K562 (cell line): ENCODE results near the gene PPP1R12C. TPM values are rescaled to one million over a fixed set of nuclear protein-coding genes. Genes with fewer than 3 reads are reported as not detected.

ENCODE experiments used
- GTF2E2 ChIP-seq: fragments of 200-800 bp; sonication (Bioruptor generic); IDR thresholded peaks from 2 replicates; pipeline ENCODE4 v1.6.1; 2016; ENCODE audit warnings: missing genetic modification characterization, missing compliant biosample characterization
- HDAC1 ChIP-seq, 2 experiments: fragments of 450-650 bp; IDR thresholded peaks; 2 replicates each; pipeline ENCODE4 v1.6.1; 2016 to 2017; ENCODE audit warnings: inconsistent platforms in 1 of 2, mild to moderate bottlenecking in 1 of 2, moderate library complexity in 1 of 2
- HDAC3 ChIP-seq: fragments of 450-650 bp; IDR thresholded peaks from 2 replicates; pipeline ENCODE4 v1.6.1; 2018; ENCODE audit warnings: borderline replicate concordance, mild to moderate bottlenecking, moderate library complexity; ENCODE audit not compliant: partially characterized antibody
- MYC ChIP-seq, 2 experiments: fragments of 250-450 bp in 1 of 2; sonication (Bioruptor Pico) in 1 of 2; IDR thresholded peaks; 2 replicates each; pipeline versions ENCODE4 v1.5.1 to v1.6.1; 2012 to 2021; ENCODE audit warnings: low read depth in 2 of 2, borderline replicate concordance in 1 of 2, improper control_type of control experiment in 1 of 2, low read length in 1 of 2, mild to moderate bottlenecking in 1 of 2, moderate library complexity in 1 of 2
- NBN ChIP-seq: fragments of 450-650 bp; IDR thresholded peaks from 2 replicates; pipeline ENCODE4 v1.6.1; 2016; ENCODE audit warnings: low read depth, mild to moderate bottlenecking
- NCOA2 ChIP-seq, 2 experiments: fragments of 450-650 bp; IDR thresholded peaks; 2 replicates each; pipeline ENCODE4 v1.6.1; 2018; ENCODE audit warnings: mild to moderate bottlenecking in 2 of 2, moderate library complexity in 1 of 2; ENCODE audit not compliant: partially characterized antibody in 2 of 2
- PHF21A ChIP-seq: fragments of 450-650 bp; IDR thresholded peaks from 2 replicates; pipeline ENCODE4 v1.6.1; 2017; ENCODE audit warnings: low read depth, borderline replicate concordance
- PML ChIP-seq: IDR thresholded peaks from 2 replicates; pipeline ENCODE4 v1.6.1; 2012; ENCODE audit warnings: low read length, inconsistent platforms
- SP1 ChIP-seq: sonication (generic); formaldehyde crosslinking; IDR thresholded peaks from 2 replicates; pipeline ENCODE4 v1.8.1; 2022; ENCODE audit warnings: mild to moderate bottlenecking, missing genetic modification reagents
- SRF ChIP-seq, 2 experiments: fragments of 250-450, 450-650 bp in 1 of 2; sonication (Bioruptor Pico) in 1 of 2; sonication (generic) in 1 of 2; formaldehyde crosslinking; IDR thresholded peaks; 2 replicates each; pipeline versions ENCODE4 v1.5.0 to v1.5.1; 2020 to 2022; ENCODE audit warnings: mild to moderate bottlenecking in 1 of 2, missing genetic modification reagents in 1 of 2
- TCF15 ChIP-seq: fragments of 250-450 bp; sonication (Bioruptor Pico); IDR thresholded peaks from 2 replicates; pipeline ENCODE4 v1.8.0; 2022; ENCODE audit warnings: moderate library complexity, mild to moderate bottlenecking, inconsistent platforms
- ZBTB7A ChIP-seq: IDR thresholded peaks from 2 replicates; pipeline ENCODE4 v1.6.1; 2011; ENCODE audit warnings: low read depth, mild to moderate bottlenecking, low read length, moderate library complexity, borderline replicate concordance; ENCODE audit not compliant: control insufficient read depth
- ZNF431 ChIP-seq: sonication (generic); formaldehyde crosslinking; IDR thresholded peaks from 2 replicates; pipeline ENCODE4 v1.8.0; 2022; ENCODE audit warnings: mild to moderate bottlenecking, missing genetic modification reagents
- polyA plus RNA-seq, 8 experiments: library from polyadenylated mRNA; depleted of rRNA in 4 of 8; stranded (reverse) in 5 of 8; unstranded in 3 of 8; fragments of >200 nt; fragmentation: Nextera tagmentation in 2 of 8; fragmentation: Illumina TruSeq in 1 of 8; extraction: Ambion mirVana in 2 of 8; extraction: Trizol in 1 of 8; gene quantifications; 2 replicates each; pipeline versions ENCODE4 v1.2.1 to v1.2.3, GENCODE V29; 2011 to 2014; ENCODE audit warnings: inconsistent platforms in 1 of 8, missing spikeins in 1 of 8
- total RNA-seq, 7 experiments: library from RNA; depleted of rRNA in 6 of 7; stranded (reverse); fragments of >200 nt in 6 of 7; fragmentation: Illumina TruSeq in 2 of 7; extraction: Trizol in 2 of 7; gene quantifications; 2 replicates each; pipeline versions ENCODE4 v1.2.1 to v1.2.3, GENCODE V29; 2011 to 2021; ENCODE audit warnings: low replicate concordance in 1 of 7
- TF ChIP-seq, protein P1 (sequence below): sonication (generic); formaldehyde crosslinking; IDR thresholded peaks from 2 replicates; pipeline ENCODE4 v1.8.0; 2022; ENCODE audit warnings: mild to moderate bottlenecking, missing genetic modification reagents
- TF ChIP-seq, protein P2 (sequence below), 3 experiments: fragments of 200-800 bp in 1 of 3; sonication (Bioruptor generic) in 1 of 3; sonication (generic) in 1 of 3; formaldehyde crosslinking in 1 of 3; IDR thresholded peaks; 2 replicates each; pipeline versions ENCODE4 v1.6.1 to v1.8.0; 2016 to 2022; ENCODE audit warnings: mild to moderate bottlenecking in 2 of 3, missing compliant biosample characterization in 2 of 3, missing genetic modification characterization in 2 of 3, missing genetic modification reagents in 1 of 3
- TF ChIP-seq, protein P3 (sequence below): sonication (generic); formaldehyde crosslinking; IDR thresholded peaks from 2 replicates; pipeline ENCODE4 v1.9.0; 2022; ENCODE audit warnings: mild to moderate bottlenecking, missing genetic modification reagents
- TF ChIP-seq, protein P4 (sequence below): IDR thresholded peaks from 2 replicates; pipeline ENCODE4 v1.6.1; 2011; ENCODE audit warnings: borderline replicate concordance, low read depth, mild to moderate bottlenecking, moderate library complexity, low read length; ENCODE audit not compliant: insufficient read depth, poor library complexity, severe bottlenecking

The PPP1R12C gene
- total and polyA plus RNA-seq, 9 of the 15 experiments (the other 6 are each of a cell fraction or from before 2014, with no cell fraction given), result 1.8 to 136 (median 33.7) TPM

- TF ChIP-seq, protein P1, sequence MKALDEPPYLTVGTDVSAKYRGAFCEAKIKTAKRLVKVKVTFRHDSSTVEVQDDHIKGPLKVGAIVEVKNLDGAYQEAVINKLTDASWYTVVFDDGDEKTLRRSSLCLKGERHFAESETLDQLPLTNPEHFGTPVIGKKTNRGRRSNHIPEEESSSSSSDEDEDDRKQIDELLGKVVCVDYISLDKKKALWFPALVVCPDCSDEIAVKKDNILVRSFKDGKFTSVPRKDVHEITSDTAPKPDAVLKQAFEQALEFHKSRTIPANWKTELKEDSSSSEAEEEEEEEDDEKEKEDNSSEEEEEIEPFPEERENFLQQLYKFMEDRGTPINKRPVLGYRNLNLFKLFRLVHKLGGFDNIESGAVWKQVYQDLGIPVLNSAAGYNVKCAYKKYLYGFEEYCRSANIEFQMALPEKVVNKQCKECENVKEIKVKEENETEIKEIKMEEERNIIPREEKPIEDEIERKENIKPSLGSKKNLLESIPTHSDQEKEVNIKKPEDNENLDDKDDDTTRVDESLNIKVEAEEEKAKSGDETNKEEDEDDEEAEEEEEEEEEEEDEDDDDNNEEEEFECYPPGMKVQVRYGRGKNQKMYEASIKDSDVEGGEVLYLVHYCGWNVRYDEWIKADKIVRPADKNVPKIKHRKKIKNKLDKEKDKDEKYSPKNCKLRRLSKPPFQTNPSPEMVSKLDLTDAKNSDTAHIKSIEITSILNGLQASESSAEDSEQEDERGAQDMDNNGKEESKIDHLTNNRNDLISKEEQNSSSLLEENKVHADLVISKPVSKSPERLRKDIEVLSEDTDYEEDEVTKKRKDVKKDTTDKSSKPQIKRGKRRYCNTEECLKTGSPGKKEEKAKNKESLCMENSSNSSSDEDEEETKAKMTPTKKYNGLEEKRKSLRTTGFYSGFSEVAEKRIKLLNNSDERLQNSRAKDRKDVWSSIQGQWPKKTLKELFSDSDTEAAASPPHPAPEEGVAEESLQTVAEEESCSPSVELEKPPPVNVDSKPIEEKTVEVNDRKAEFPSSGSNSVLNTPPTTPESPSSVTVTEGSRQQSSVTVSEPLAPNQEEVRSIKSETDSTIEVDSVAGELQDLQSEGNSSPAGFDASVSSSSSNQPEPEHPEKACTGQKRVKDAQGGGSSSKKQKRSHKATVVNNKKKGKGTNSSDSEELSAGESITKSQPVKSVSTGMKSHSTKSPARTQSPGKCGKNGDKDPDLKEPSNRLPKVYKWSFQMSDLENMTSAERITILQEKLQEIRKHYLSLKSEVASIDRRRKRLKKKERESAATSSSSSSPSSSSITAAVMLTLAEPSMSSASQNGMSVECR (CRISPR knock-in tag), result 0 out of 2 replicates have a peak, but pooled peaks have one; percentile 31
- TF ChIP-seq SRF (CRISPR knock-in tag; IDR thresholded peaks at IDR 0.05) (peak in 1 of 2 experiments; percentile 67; a peak in 1 of 4 replicates), HDAC1 (IDR thresholded peaks at IDR 0.05) (peak in 1 of 2 experiments; percentile 52; a peak in 2 of 4 replicates), HDAC3 (no peak), NCOA2 (IDR thresholded peaks at IDR 0.05; ENCODE audit: partially characterized antibody in 2 of 2) (no peak), GTF2E2 (tag) (no peak), PHF21A (0 out of 2 replicates have a peak, but pooled peaks have one; percentile 10), PML (no peak), ZBTB7A (peak; percentile 66; the same call in 1 of the 2 replicates), NBN (no peak), MYC (IDR thresholded peaks at IDR 0.05; ENCODE audit: low read depth, low read length) (0 out of 2 replicates have a peak, but pooled peaks have one; percentile 41), MYC (CRISPR knock-in tag; IDR thresholded peaks at IDR 0.05; ENCODE audit: borderline replicate concordance, low read depth) (no peak; the same call in 1 of the 2 replicates), TCF15 (CRISPR knock-in tag) (no peak), ZNF431 (CRISPR knock-in tag) (no peak), SP1 (CRISPR knock-in tag) (peak; percentile 81)
- TF ChIP-seq, protein P2, sequence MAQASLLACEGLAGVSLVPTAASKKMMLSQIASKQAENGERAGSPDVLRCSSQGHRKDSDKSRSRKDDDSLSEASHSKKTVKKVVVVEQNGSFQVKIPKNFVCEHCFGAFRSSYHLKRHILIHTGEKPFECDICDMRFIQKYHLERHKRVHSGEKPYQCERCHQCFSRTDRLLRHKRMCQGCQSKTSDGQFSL (CRISPR knock-in tag; IDR thresholded peaks at IDR 0.05), result peak; percentile 78; the same call in 1 of the 2 replicates
- TF ChIP-seq, protein P2 (tag; IDR thresholded peaks at IDR 0.05), result no peak; a peak in 1 of 4 replicates
- TF ChIP-seq, protein P3, sequence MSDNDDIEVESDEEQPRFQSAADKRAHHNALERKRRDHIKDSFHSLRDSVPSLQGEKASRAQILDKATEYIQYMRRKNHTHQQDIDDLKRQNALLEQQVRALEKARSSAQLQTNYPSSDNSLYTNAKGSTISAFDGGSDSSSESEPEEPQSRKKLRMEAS, result no peak; the same call in none of the 2 replicates
- TF ChIP-seq, protein P4, sequence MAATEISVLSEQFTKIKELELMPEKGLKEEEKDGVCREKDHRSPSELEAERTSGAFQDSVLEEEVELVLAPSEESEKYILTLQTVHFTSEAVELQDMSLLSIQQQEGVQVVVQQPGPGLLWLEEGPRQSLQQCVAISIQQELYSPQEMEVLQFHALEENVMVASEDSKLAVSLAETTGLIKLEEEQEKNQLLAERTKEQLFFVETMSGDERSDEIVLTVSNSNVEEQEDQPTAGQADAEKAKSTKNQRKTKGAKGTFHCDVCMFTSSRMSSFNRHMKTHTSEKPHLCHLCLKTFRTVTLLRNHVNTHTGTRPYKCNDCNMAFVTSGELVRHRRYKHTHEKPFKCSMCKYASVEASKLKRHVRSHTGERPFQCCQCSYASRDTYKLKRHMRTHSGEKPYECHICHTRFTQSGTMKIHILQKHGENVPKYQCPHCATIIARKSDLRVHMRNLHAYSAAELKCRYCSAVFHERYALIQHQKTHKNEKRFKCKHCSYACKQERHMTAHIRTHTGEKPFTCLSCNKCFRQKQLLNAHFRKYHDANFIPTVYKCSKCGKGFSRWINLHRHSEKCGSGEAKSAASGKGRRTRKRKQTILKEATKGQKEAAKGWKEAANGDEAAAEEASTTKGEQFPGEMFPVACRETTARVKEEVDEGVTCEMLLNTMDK, result peak; percentile 16
Observed at GRCh38 chr19:55146705-55147273, 29.4 kb upstream of the PPP1R12C start (continued).
